ENCODE data around the gene IFIT3. TPM values are rescaled to one million over a fixed set of nuclear protein-coding genes. Genes with fewer than 3 reads are reported as not detected.
"Not testable (repeated sequence)": the region's sequence is repeated elsewhere in the genome, so short reads cannot be mapped to it uniquely, and the experiment has no call there.

The IFIT3 gene
- total RNA-seq: 11.6 TPM

GRCh38 chr10:89327803-89328441 lies at the start of gene IFIT3:
IFIT3 (plus strand) TSS chr10:89327997; CDS start chr10:89328074, 77 bp downstream.
- DNase-seq (ENCODE audit: low read depth in 2 of 3, low spot score in 2 of 3): peak in 2 of 3 donors; percentile 68 to 79

- DNase-seq (ENCODE audit: low read depth in 2 of 3, low spot score in 2 of 3): no peak
Observed at GRCh38 chr10:89278034-89278535, 49.7 kb upstream of the IFIT3 start.

GRCh38 chr10:89278900-89279392 lies 48.9 kb upstream of the IFIT3 start:
- no peak for DNase-seq (ENCODE audit: low read depth in 2 of 3, low spot score in 2 of 3)

- no peak for DNase-seq (ENCODE audit: low read depth in 2 of 3, low spot score in 2 of 3)
Observed at GRCh38 chr10:89279421-89279869, 48.4 kb upstream of the IFIT3 start.

- no peak for DNase-seq (ENCODE audit: low read depth in 2 of 3, low spot score in 2 of 3)
Observed at GRCh38 chr10:89280508-89280907, 47.3 kb upstream of the IFIT3 start.

- DNase-seq (ENCODE audit: low read depth in 2 of 3, low spot score in 2 of 3): no peak
Observed at GRCh38 chr10:89281606-89282395, 46.0 kb upstream of the IFIT3 start.

GRCh38 chr10:89283025-89283935 lies 44.5 kb upstream of the IFIT3 start:
- DNase-seq (ENCODE audit: low read depth in 2 of 3, low spot score in 2 of 3): peak in 1 of 3 donors; percentile 40

- DNase-seq (ENCODE audit: low read depth in 2 of 3, low spot score in 2 of 3): no peak
Observed at GRCh38 chr10:89283936-89284475, 43.8 kb upstream of the IFIT3 start.

- DNase-seq (ENCODE audit: low read depth in 2 of 3, low spot score in 2 of 3): not testable (repeated sequence)
Observed at GRCh38 chr10:89284711-89285110, 43.1 kb upstream of the IFIT3 start.

- DNase-seq (ENCODE audit: low read depth in 2 of 3, low spot score in 2 of 3): not testable (repeated sequence)
Observed at GRCh38 chr10:89285303-89285702, 42.5 kb upstream of the IFIT3 start.

- DNase-seq (ENCODE audit: low read depth in 2 of 3, low spot score in 2 of 3): no peak
Observed at GRCh38 chr10:89294721-89295239, 33.0 kb upstream of the IFIT3 start.

- no peak for DNase-seq (ENCODE audit: low read depth in 2 of 3, low spot score in 2 of 3)
Observed at GRCh38 chr10:89295597-89295996, 32.2 kb upstream of the IFIT3 start.

GRCh38 chr10:89296220-89296648 lies 31.6 kb upstream of the IFIT3 start:
- peak in 1 of 3 donors; percentile 42 for DNase-seq (ENCODE audit: low read depth in 2 of 3, low spot score in 2 of 3)

- no peak for DNase-seq (ENCODE audit: low read depth in 2 of 3, low spot score in 2 of 3)
Observed at GRCh38 chr10:89297356-89297755, 30.4 kb upstream of the IFIT3 start.

GRCh38 chr10:89297791-89298190 lies 30.0 kb upstream of the IFIT3 start:
- DNase-seq (ENCODE audit: low read depth in 2 of 3, low spot score in 2 of 3): no peak

GRCh38 chr10:89299031-89299430 lies 28.8 kb upstream of the IFIT3 start:
- no peak for DNase-seq (ENCODE audit: low read depth in 2 of 3, low spot score in 2 of 3)

- DNase-seq (ENCODE audit: low read depth in 2 of 3, low spot score in 2 of 3): peak; percentile 14 to 82 (median 61)
Observed at GRCh38 chr10:89301232-89301631, 26.6 kb upstream of the IFIT3 start.

- DNase-seq (ENCODE audit: low read depth in 2 of 3, low spot score in 2 of 3): peak; percentile 32 to 92 (median 78)
Observed at GRCh38 chr10:89301721-89302445, 25.9 kb upstream of the IFIT3 start, which contains the start of gene IFIT2. IFIT2 (plus strand) TSS chr10:89302046; CDS start chr10:89302124, 78 bp downstream.

- DNase-seq (ENCODE audit: low read depth in 2 of 3, low spot score in 2 of 3): no peak
Observed at GRCh38 chr10:89302625-89303024, 25.2 kb upstream of the IFIT3 start.

Data from hematopoietic multipotent progenitor cell (in vitro differentiated cells).